ENCODE measurements around the gene CACNA1C.

CACNA1C gene

DNA sequence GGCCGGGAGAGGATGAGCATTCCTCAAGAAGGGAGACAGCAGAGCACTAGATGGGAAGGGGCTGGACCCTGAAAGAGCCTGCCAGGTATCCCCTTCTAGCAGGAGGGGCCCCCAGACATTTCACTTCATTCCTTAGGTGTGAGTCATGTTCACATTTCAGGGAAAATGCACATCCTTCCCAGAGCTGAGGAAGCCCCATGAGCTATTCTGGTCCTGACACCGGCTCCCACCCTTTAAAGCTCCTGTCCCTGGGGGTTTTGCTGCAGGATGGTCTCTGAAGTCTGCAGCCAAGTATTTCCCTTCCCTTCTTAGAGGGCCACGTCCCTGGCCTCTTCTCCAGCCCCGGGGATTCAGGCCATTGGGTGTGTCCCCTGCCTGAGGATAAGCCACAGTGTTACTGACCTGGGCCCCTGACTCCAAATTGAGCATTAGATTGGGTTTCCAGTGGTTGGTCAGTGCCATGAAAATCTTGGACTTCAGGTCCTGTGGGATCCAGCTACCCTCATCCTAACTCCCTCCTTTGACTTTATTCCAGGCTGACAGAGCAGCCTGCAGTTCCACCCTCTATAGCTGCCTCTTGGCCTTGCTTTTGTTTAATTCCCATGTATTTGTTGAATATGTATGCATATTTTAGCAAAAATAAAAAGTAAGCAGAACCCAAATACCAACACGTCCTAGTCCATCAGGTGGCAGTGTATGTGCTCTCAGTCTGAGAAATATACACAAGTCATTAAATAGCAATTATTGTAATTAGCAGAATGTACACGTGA, 267.1 kb downstream of the CACNA1C start:
- TF ChIP-seq, protein P1, sequence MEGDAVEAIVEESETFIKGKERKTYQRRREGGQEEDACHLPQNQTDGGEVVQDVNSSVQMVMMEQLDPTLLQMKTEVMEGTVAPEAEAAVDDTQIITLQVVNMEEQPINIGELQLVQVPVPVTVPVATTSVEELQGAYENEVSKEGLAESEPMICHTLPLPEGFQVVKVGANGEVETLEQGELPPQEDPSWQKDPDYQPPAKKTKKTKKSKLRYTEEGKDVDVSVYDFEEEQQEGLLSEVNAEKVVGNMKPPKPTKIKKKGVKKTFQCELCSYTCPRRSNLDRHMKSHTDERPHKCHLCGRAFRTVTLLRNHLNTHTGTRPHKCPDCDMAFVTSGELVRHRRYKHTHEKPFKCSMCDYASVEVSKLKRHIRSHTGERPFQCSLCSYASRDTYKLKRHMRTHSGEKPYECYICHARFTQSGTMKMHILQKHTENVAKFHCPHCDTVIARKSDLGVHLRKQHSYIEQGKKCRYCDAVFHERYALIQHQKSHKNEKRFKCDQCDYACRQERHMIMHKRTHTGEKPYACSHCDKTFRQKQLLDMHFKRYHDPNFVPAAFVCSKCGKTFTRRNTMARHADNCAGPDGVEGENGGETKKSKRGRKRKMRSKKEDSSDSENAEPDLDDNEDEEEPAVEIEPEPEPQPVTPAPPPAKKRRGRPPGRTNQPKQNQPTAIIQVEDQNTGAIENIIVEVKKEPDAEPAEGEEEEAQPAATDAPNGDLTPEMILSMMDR (IDR thresholded peaks at IDR 0.05; ENCODE audit: low read depth, low read length, missing control alignments), result no peak
- in situ Hi-C loops (cut with HindIII; ENCODE audit: low sequenced_read_pairs), result no loop called here
- no peak overlapping the region for H3K4me3 ChIP-seq (ENCODE audit: low read depth, low read length)
- no peak for DNase-seq (ENCODE audit: low read depth)

DNA sequence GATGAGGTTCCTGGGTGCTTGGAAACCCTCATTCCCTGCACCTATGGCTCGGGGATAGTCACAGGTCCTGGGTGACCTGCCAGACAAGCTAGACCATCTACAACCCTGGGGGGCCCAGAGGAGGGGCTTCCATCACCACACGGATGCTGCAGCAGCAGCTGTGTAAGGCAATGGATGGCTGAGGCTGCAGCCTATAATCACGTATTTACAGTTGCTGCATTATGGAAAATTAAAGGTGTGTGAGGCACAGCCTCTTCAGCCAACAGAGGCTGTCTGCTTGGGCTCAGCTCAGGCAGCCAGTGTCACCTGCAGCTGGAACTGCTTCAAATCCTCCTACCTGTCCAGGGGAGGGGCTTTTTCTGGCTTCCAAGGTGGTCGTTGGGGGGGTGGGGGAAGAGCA, 268.1 kb downstream of the CACNA1C start:
- in situ Hi-C loops (cut with HindIII; ENCODE audit: low sequenced_read_pairs), result no loop called here
- DNase-seq (ENCODE audit: low read depth), result no peak
- TF ChIP-seq, protein P1 (IDR thresholded peaks at IDR 0.05; ENCODE audit: low read depth, low read length, missing control alignments), result no peak
- H3K4me3 ChIP-seq (ENCODE audit: low read depth, low read length), result no peak overlapping the region

DNA sequence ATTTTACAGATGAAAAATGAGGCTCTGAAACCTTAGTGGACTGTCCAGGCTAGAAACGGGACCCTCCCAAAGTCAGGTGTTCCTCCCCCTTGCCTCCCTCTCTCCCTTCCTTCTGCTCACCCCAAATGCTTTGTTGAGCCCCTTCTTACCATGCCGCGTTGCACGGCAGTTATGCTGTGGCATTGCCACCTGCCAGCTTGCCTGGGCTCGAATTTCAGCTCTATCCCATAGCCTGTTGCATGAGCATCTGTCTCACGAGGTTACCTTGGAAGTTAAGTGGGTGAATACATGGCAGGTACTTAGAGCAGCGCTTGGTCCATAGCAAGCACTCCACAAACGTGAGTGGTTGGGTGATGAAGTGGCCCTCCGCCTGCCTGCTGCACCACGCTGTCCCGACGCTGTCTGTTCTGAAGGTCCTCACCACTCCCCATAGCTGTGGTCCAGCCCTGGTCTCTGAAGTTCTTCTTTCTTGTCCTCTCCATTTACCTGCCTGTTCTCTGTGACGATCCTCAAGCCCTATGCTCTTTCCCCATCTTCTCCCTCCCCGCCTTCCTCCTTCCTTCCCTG, 269.9 kb downstream of the CACNA1C start:
- DNase-seq (ENCODE audit: low read depth), result no peak
- TF ChIP-seq, protein P1 (IDR thresholded peaks at IDR 0.05; ENCODE audit: low read depth, low read length, missing control alignments), result no peak
- in situ Hi-C loops (cut with HindIII; ENCODE audit: low sequenced_read_pairs), result no loop called here
- H3K4me3 ChIP-seq (ENCODE audit: low read depth, low read length), result no peak overlapping the region

DNA sequence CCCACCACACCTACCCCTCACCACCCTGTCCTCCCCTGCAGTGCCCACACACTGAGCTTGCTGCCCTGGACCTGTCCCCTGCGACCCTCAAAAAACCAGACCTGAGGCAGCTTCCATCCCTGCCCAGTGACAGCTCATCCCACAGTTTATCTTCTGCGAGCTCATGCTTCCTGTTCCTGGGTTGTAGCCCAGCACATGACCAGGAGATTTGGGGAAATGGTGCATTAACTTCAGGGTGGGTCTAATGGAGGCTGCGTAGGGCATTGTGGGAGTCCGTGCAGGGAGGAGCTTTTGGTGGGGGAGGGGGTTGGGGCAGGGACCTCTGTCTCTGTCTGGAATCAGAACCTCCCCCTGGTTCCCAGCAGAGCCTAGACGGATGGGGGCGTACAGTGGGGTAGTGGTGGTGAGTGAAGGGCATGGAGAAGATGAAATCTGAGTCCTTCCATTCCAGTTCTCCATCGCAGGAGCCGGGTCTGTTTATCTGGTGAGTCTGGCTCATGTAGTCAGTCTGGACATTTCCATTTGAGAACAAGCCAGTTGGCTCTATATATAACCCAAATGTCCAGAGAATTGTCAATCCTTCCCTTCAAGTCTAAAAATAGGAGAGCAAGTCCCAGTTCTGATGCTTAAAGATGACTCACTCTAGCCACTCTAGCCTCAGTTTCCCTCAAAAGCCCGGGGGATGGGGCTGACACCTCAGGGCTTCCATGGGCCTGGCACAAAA, 270.9 kb downstream of the CACNA1C start:
- no peak for DNase-seq (ENCODE audit: low read depth)
- TF ChIP-seq, protein P1 (IDR thresholded peaks at IDR 0.05; ENCODE audit: low read depth, low read length, missing control alignments), result no peak
- in situ Hi-C loops (cut with HindIII; ENCODE audit: low sequenced_read_pairs), result no loop called here
- no peak overlapping the region for H3K4me3 ChIP-seq (ENCODE audit: low read depth, low read length)

DNA sequence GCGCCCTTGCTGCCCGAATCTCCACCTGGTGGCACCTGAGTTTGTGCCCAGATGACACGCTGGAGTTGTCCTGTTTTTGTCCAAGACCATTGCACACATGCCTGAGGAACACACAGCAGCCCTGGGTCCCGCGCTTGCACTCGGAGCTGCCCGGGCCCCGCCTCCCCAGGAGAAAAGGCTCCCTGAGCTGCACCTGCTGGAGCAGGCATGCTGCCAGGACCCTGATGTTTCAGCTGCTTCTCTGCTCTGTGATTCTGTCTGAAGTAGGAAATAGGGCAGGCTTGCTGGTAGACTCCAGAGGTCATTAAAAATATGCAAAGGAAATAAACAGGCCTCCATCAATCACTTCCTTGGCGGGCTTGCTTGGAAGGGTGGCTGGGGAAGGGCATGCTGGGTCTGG, 271.6 kb downstream of the CACNA1C start:
- no peak for DNase-seq (ENCODE audit: low read depth)
- TF ChIP-seq, protein P1 (IDR thresholded peaks at IDR 0.05; ENCODE audit: low read depth, low read length, missing control alignments), result no peak
- no peak overlapping the region for H3K4me3 ChIP-seq (ENCODE audit: low read depth, low read length)
- in situ Hi-C loops (cut with HindIII; ENCODE audit: low sequenced_read_pairs), result no loop called here

DNA sequence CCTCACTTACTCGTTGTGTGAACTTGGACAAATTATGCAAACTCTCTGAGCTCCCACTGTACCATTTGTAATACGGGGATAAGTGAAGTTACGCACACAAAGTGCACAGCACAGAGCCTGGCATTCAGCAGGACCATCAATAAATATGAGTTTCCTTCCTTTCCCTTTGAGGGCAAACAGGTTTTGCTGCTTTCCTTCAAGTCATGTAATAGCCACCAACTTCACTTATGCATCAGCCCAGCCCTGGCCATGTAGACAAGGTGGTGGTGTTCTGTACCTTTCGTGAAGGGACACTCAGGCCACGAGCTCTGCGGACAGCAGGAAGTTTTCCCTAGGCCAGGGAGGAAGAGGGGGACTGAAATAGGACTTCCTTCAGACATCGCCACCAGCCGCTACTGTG, 272.7 kb downstream of the CACNA1C start:
- in situ Hi-C loops (cut with HindIII; ENCODE audit: low sequenced_read_pairs), result no loop called here
- DNase-seq (ENCODE audit: low read depth), result no peak
- TF ChIP-seq, protein P1 (IDR thresholded peaks at IDR 0.05; ENCODE audit: low read depth, low read length, missing control alignments), result no peak
- no peak overlapping the region for H3K4me3 ChIP-seq (ENCODE audit: low read depth, low read length)
